Tibial nerve (tissue), 4 donors: ENCODE results near the gene ADGRD1. TPM values are rescaled to one million over a fixed set of nuclear protein-coding genes. Genes with fewer than 3 reads are reported as not detected.

ENCODE experiments used
- DNase-seq, 2 donors: peaks; one replicate each; pipeline ENCODE4 v3.0.0-alpha.2; 2019; ENCODE audit warnings: low spot score in 2 of 2
- H3K27ac ChIP-seq, 4 donors: fragments of 200-600 bp; sonication (generic) in 3 of 4; one replicate each; pipeline ENCODE4 v1.5.1; 2017 to 2019; ENCODE audit warnings: mild to moderate bottlenecking in 1 of 4
- H3K27me3 ChIP-seq, 2 donors: fragments of 200-600 bp; sonication (generic) in 1 of 2; one replicate each; pipeline versions ENCODE4 v1.5.1 to v1.6.0; 2017 to 2019
- H3K36me3 ChIP-seq, 3 donors: fragments of 200-600 bp; sonication (generic); one replicate each; pipeline ENCODE4 v1.5.1; 2018 to 2019
- H3K4me1 ChIP-seq, 4 donors: fragments of 200-600 bp; sonication (generic) in 3 of 4; one replicate each; pipeline ENCODE4 v1.5.1; 2017 to 2019
- H3K4me3 ChIP-seq, 4 donors: fragments of 200-600 bp; sonication (generic) in 3 of 4; one replicate each; pipeline ENCODE4 v1.5.1; 2017 to 2019; ENCODE audit warnings: mild to moderate bottlenecking in 1 of 4, moderate library complexity in 1 of 4
- H3K9me3 ChIP-seq, 4 donors: fragments of 200-600 bp; sonication (generic) in 3 of 4; one replicate each; pipeline ENCODE4 v1.5.1; 2017 to 2019
- CTCF ChIP-seq, 5 experiments: fragments of 200-600 bp in 3 of 5; fragments of 450-650 bp in 2 of 5; sonication (generic) in 3 of 5; IDR thresholded peaks; one replicate each; pipeline ENCODE4 v1.5.1; 2016 to 2019; ENCODE audit warnings: antibody characterized with exemption in 5 of 5, mild to moderate bottlenecking in 3 of 5, moderate library complexity in 2 of 5
- EP300 ChIP-seq, 2 donors: sonication (generic); formaldehyde crosslinking; IDR thresholded peaks; one replicate each; pipeline ENCODE4 v1.6.1; 2017; ENCODE audit warnings: antibody characterized with exemption in 2 of 2, mild to moderate bottlenecking in 1 of 2
- POLR2A ChIP-seq, 2 donors: fragments of 450-650 bp; IDR thresholded peaks; one replicate each; pipeline ENCODE4 v1.6.1; 2017; ENCODE audit warnings: antibody characterized with exemption in 2 of 2, mild to moderate bottlenecking in 2 of 2, moderate library complexity in 2 of 2
- WGBS, 2 donors: methylation state at CpG; one replicate each; pipeline ENCODE4 v1.1.5; 2018; 5-methylcytosine and 5-hydroxymethylcytosine counted together
- total RNA-seq, 4 donors: library from RNA; depleted of rRNA; stranded (reverse); fragments of >200 nt; gene quantifications; one replicate each; pipeline ENCODE4 v1.1.0, GENCODE V29; 2016

The ADGRD1 gene
- total RNA-seq, 4 donors from 2014 or later, result 99.0 to 179 (median 125) TPM

GRCh38 chr12:131171029-131171428, 217.3 kb downstream of the ADGRD1 start:
- no peaks in the 10 kb centered on the region for H3K27me3 ChIP-seq
- DNase-seq, result no peak
- H3K4me1 ChIP-seq, result peaks cover 0 to 13% (median 4%) of the 10 kb centered on the region in 4 donors
- H3K27ac ChIP-seq, result no peak overlapping the region
- no peaks in the 10 kb centered on the region for H3K36me3 ChIP-seq
- peaks cover 0 to 30% (median 3%) of the 10 kb centered on the region in 4 donors for H3K9me3 ChIP-seq
- no peak overlapping the region for H3K4me3 ChIP-seq
- WGBS, 2 donors, result 73% methylated on average over 4 of the region's 4 CpGs
- TF ChIP-seq POLR2A (IDR thresholded peaks at IDR 0.05) (no peak), EP300 (IDR thresholded peaks at IDR 0.05) (no peak), CTCF (IDR thresholded peaks at IDR 0.05) (no peak)

GRCh38 chr12:131174901-131175300, 221.2 kb downstream of the ADGRD1 start:
- Histone ChIP-seq H3K4me3 (no peak overlapping the region), H3K36me3 (no peaks in the 10 kb centered on the region), H3K4me1 (no peaks in the 10 kb centered on the region), H3K27ac (no peak overlapping the region), H3K9me3 (peaks cover 0 to 43% (median 3%) of the 10 kb centered on the region in 4 donors), H3K27me3 (no peaks in the 10 kb centered on the region)
- DNase-seq, result no peak
- TF ChIP-seq CTCF (IDR thresholded peaks at IDR 0.05) (no peak), EP300 (IDR thresholded peaks at IDR 0.05) (no peak), POLR2A (IDR thresholded peaks at IDR 0.05) (no peak)

- DNase-seq, result no peak
- Histone ChIP-seq H3K36me3 (no peaks in the 10 kb centered on the region), H3K27me3 (no peaks in the 10 kb centered on the region), H3K9me3 (peaks cover 0 to 43% (median 3%) of the 10 kb centered on the region in 4 donors), H3K4me3 (no peak overlapping the region), H3K27ac (no peak overlapping the region), H3K4me1 (no peaks in the 10 kb centered on the region)
- no peak for TF ChIP-seq POLR2A (IDR thresholded peaks at IDR 0.05)
- no peak for TF ChIP-seq EP300 (IDR thresholded peaks at IDR 0.05)
- TF ChIP-seq CTCF (IDR thresholded peaks at IDR 0.05), result no peak
Measured at GRCh38 chr12:131176266-131176665, 222.6 kb downstream of the ADGRD1 start.

- Histone ChIP-seq H3K27me3 (no peaks in the 10 kb centered on the region), H3K4me1 (no peaks in the 10 kb centered on the region), H3K27ac (no peak overlapping the region), H3K4me3 (no peak overlapping the region), H3K9me3 (peaks cover 0 to 43% (median 3%) of the 10 kb centered on the region in 4 donors), H3K36me3 (no peaks in the 10 kb centered on the region)
- TF ChIP-seq POLR2A (IDR thresholded peaks at IDR 0.05), result no peak
- TF ChIP-seq CTCF (IDR thresholded peaks at IDR 0.05), result no peak
- TF ChIP-seq EP300 (IDR thresholded peaks at IDR 0.05), result no peak
- no peak for DNase-seq
- WGBS, 2 donors, result 60 to 100% methylated on average over 1 of the region's 1 CpG
Measured at GRCh38 chr12:131176926-131177325, 223.2 kb downstream of the ADGRD1 start.

GRCh38 chr12:131177599-131177998, 223.9 kb downstream of the ADGRD1 start:
- no peak overlapping the region for H3K4me3 ChIP-seq
- WGBS, 2 donors, result 100% methylated on average over 1 of the region's 1 CpG
- no peaks in the 10 kb centered on the region for H3K36me3 ChIP-seq
- TF ChIP-seq POLR2A (IDR thresholded peaks at IDR 0.05), result no peak
- TF ChIP-seq CTCF (IDR thresholded peaks at IDR 0.05), result no peak
- TF ChIP-seq EP300 (IDR thresholded peaks at IDR 0.05), result no peak
- no peak overlapping the region for H3K27ac ChIP-seq
- peaks cover 0 to 43% (median 3%) of the 10 kb centered on the region in 4 donors for H3K9me3 ChIP-seq
- no peak for DNase-seq
- H3K27me3 ChIP-seq, result no peaks in the 10 kb centered on the region
- H3K4me1 ChIP-seq, result no peaks in the 10 kb centered on the region
